HG02840 (cell line): Measurements from ENCODE around the gene AKAP6.

Source experiments
- ATAC-seq: cut with Tn5 transposase; IDR thresholded peaks from one replicate; pipeline ENCODE4 v1.9.1; 2021; ENCODE audit warnings: mild to moderate bottlenecking, moderate library complexity, moderate number of reproducible peaks; ENCODE audit not compliant: unreplicated experiment, low FRiP score

The AKAP6 gene

GRCh38 chr14:32633930-32634329 is 304.8 kb downstream of the AKAP6 start:
- ATAC-seq: no peak

- no peak for ATAC-seq
These were observed 306.1 kb downstream of the AKAP6 start for GRCh38 chr14:32635061-32635719.

- ATAC-seq: no peak
These were observed 308.5 kb downstream of the AKAP6 start for GRCh38 chr14:32637582-32637981.

- ATAC-seq: no peak
These were observed 310.1 kb downstream of the AKAP6 start for GRCh38 chr14:32639208-32639607.

DNA sequence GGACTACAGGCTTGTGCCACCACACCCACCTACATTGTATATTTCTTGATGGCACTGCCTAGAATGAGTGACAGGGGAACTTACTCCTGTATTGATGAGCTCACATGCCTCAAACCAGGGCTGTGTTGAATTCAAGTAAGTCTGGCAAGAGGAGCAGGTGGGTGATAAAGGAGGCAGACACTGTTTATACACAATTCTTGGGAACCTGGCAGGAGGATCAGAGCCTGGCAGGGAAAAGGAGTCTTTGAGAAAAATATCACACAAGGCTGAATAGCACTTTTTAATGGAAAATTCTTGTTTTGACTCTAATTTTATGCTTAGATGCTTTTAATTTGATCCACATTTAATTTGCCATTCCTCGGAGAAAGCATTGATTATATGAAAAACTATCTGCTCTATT is 316.5 kb downstream of the AKAP6 start:
- no peak for ATAC-seq

DNA sequence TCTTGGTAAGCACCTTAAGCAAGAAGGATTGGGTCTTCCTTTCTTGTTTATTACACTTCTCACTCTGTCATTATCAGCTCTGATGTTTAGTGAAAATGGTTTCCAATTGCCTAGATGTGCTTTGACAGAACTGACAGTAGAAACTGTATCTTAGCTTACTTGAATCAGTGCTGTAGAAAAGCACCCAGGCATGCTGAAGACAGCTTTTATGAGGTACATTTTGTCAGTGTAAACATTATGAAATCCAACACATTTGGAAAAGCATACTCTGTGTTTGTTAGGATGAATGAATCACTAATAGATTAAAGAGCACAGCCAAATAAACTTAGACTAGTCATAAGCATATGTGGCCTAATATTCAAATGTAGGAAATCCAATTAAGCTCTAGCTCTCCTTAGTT is 319.3 kb downstream of the AKAP6 start:
- no peak for ATAC-seq

DNA sequence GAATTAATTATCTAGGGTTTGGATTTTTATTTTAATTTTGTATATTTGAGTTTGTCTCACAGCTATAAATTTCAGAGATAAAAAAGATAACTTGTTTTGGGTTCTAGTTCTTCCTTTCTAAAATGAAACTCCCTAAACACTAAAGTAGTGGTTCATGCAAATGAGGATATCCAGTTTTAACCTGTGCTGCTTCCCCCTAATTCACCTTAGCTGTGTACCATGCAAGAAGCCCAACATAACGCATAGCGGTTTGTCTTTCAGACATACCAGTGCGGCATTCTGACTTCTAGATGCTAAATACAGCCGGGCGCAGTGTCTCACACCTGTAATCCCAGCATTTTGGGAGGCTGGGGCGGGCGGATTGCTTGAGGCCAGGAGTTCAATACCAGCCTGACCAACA is 320.9 kb downstream of the AKAP6 start:
- no peak for ATAC-seq

- no peak for ATAC-seq
These were observed 321.6 kb downstream of the AKAP6 start for GRCh38 chr14:32650665-32651064.

GRCh38 chr14:32654106-32654505 is 325.0 kb downstream of the AKAP6 start:
- no peak for ATAC-seq

DNA sequence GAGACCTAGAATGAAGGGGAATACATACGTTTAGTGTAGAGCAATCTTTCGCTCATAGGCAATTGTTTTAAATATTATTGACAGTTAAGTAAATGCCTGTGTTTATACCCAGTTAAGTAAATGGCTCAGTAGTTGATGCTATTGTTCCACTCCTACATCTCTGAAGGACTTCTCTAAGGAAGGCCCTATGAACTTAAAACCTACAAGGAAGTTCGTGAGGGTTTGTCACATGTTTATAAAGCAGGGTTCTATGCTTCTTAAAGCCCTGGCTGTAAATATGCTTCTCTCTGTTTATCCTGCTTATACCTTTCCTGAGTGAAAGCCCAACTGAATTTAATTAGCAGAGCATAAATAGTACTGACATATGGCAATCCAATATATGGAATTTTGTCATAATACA is 327.5 kb downstream of the AKAP6 start:
- ATAC-seq: no peak

- ATAC-seq: no peak
These were observed 328.0 kb downstream of the AKAP6 start for GRCh38 chr14:32657081-32657480.

GRCh38 chr14:32661216-32661615 is 332.1 kb downstream of the AKAP6 start:
- ATAC-seq: no peak

DNA sequence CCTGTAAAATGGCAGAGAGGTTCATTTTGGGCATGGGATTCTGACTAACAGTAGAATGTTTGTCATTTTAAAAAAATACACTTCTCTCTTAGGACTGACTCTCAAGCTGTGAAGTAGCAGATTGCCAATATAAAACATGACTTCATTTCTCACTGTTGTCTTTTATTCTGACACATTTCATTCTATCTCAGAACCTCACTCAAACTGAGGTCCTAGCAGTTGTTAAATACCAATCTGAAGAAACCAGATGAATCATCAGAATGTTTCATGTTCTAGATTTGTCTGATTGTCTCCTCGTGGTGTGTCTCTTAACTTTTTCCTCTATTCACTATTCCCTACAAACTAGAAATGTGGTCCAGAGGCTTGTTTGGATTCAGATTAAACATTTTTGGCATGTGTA is 333.1 kb downstream of the AKAP6 start:
- ATAC-seq: no peak

GRCh38 chr14:32666308-32666707 is 337.2 kb downstream of the AKAP6 start:
- no peak for ATAC-seq

GRCh38 chr14:32667287-32667686 is 338.2 kb downstream of the AKAP6 start:
- ATAC-seq: no peak

- ATAC-seq: no peak
These were observed 338.7 kb downstream of the AKAP6 start for GRCh38 chr14:32667791-32668190.

GRCh38 chr14:32669391-32669790 is 340.3 kb downstream of the AKAP6 start:
- no peak for ATAC-seq

GRCh38 chr14:32675433-32675832 is 346.3 kb downstream of the AKAP6 start:
- ATAC-seq: no peak

DNA sequence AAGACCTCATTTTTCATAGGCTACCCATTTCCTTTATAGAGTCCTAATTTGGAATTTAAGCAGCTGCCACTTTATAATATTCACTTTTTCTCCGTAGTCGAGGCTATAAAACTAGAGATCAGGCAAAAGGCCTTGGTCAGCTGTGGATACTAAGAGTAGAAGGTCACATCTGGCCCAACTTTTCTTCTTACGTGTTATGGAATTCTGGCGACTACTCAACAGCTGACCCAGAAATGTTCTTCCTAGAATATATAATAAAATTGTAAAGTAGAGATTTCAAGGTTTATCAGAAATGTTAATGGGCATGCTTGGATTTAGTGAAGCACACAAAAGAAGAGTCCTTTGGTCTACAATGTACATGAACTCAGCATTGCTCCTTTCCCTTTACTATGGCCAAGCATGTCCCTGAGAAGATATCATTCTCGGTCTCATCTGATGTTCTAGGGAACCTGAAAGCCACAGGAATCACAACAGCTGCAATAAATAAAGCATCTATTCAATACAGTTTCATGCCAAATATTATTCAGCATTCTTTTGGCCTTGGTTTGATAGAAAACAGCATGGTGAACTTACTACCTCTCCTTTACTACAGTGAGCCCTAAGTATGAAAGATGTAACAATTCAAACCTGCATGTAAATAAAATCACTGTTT is 348.2 kb downstream of the AKAP6 start:
- no peak for ATAC-seq

- ATAC-seq: no peak
These were observed 349.0 kb downstream of the AKAP6 start for GRCh38 chr14:32678088-32678487.

DNA sequence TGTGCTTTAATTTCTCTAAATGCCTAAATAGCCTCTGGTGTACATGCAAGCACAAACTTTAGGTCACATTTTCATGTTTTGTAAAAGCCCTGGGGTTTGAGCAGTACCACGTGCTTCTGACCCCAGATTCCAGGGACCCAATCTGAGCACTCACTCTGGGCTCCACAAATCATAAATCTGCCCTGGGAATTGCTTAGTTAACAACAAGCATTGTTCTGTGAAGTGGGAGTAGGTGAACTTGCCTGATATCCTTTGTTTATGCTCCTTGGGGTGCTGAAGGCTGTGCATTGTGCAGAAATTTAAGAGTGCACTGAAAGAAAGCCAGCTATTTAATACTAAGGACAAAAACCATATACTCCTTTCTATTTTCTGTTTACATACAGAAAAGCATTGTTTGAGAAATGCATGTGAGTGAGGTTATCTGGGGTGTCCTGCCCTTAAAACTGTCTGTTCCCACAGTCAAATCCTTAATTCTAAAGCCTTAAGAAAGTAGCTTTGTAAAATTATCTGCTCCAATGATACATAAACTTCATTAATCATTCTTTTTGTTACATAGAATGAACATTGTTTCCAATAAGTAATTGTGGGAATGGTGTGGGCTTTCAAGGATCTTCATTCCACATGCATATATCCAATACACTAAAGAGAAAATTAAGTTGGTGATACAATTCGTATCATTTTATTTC is 351.0 kb downstream of the AKAP6 start:
- no peak for ATAC-seq

DNA sequence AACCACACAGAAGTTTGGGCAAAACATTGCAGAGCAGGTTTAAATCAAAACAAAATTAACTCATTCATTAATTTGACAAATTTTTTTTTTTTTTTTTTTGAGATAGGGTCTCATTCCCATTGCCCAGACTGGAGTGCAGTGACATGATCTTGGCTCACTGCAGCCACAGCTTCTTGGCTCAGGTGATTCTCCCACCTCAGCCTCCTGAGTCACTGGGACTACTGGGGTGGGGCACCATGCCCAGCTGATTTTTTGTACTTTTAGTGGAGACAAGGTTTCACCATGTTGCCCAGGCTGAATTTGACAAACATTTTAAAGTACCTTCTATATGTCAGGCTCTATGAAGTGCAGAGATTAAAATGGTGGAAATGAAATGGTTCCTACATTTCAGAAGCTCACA is 352.5 kb downstream of the AKAP6 start:
- no peak for ATAC-seq
